Activated B cell treated with CpG ODN at 0.5 μM for 24 hours (primary cell): ENCODE data around the gene ESM1. TPM values are rescaled to one million over a fixed set of nuclear protein-coding genes. Genes with fewer than 3 reads are reported as not detected.

Experiments used
- ATAC-seq: fragments of 200-7000 bp; cut with Tn5 transposase; one replicate; pipeline ENCODE4 v1.10.0; 2021; ENCODE audit warnings: low read depth, mild to moderate bottlenecking, moderate library complexity
- CTCF ChIA-PET: fragments of 350-600 bp; sonication (Branson Sonifier 250); formaldehyde crosslinking; loops from one replicate; lab custom pipeline; 2021; ENCODE audit warnings: antibody characterized with exemption; lab: Charles Lee
- POLR2A ChIA-PET: fragments of 350-600 bp; sonication (Branson Sonifier 250); formaldehyde crosslinking; loops from one replicate; lab custom pipeline; 2021; ENCODE audit warnings: antibody characterized with exemption; lab: Charles Lee
- DNase-seq: peaks from one replicate; pipeline ENCODE4 v3.0.0; 2022
- H3K27ac Mint-ChIP-seq: one replicate; pipeline ENCODE4 v1.8.0; 2020; ENCODE audit warnings: mixed read lengths
- H3K27me3 Mint-ChIP-seq: one replicate; pipeline ENCODE4 v1.8.0; 2021; ENCODE audit warnings: mixed read lengths
- H3K36me3 Mint-ChIP-seq: one replicate; pipeline ENCODE4 v1.8.0; 2021; ENCODE audit warnings: low read depth, mixed read lengths
- H3K4me1 Mint-ChIP-seq: one replicate; pipeline ENCODE4 v1.8.0; 2021; ENCODE audit warnings: mixed read lengths
- H3K4me3 Mint-ChIP-seq: one replicate; pipeline ENCODE4 v1.8.0; 2020; ENCODE audit warnings: mild to moderate bottlenecking, mixed read lengths
- H3K9me3 Mint-ChIP-seq: one replicate; pipeline ENCODE4 v1.8.0; 2020; ENCODE audit warnings: mixed read lengths
- intact Hi-C: fragments of 100-400 bp; cut with micrococcal nuclease; formaldehyde crosslinking; loops from one replicate; pipeline ENCODE4 v1.15.1; 2024
- total RNA-seq: library from RNA; stranded (reverse); gene quantifications from 2 replicates; pipeline ENCODE4 v1.2.3, GENCODE V29; 2022
- TF ChIP-seq, protein P1 (sequence below): fragments of 200-600 bp; IDR thresholded peaks from one replicate; pipeline ENCODE4 v1.8.0; 2022; ENCODE audit warnings: antibody characterized with exemption, mild to moderate bottlenecking

The ESM1 gene
- total RNA-seq, 1 donor from 2014 or later, result not detected

GRCh38 chr5:54930736-54931135 lies 54.7 kb downstream of the ESM1 start:
- DNase-seq, result no peak
- intact Hi-C loops, result no loop called here
- CTCF ChIA-PET, result no interaction called here
- no peak overlapping the region for H3K27ac Mint-ChIP-seq
- H3K4me3 Mint-ChIP-seq, result no peak overlapping the region
- POLR2A ChIA-PET, result no interaction called here
- no peaks in the 10 kb centered on the region for H3K36me3 Mint-ChIP-seq
- H3K9me3 Mint-ChIP-seq, result peaks cover 5% of the 10 kb centered on the region
- no peaks in the 10 kb centered on the region for H3K4me1 Mint-ChIP-seq
- peaks cover 2% of the 10 kb centered on the region for H3K27me3 Mint-ChIP-seq
- no peak for ATAC-seq
- TF ChIP-seq, protein P1, sequence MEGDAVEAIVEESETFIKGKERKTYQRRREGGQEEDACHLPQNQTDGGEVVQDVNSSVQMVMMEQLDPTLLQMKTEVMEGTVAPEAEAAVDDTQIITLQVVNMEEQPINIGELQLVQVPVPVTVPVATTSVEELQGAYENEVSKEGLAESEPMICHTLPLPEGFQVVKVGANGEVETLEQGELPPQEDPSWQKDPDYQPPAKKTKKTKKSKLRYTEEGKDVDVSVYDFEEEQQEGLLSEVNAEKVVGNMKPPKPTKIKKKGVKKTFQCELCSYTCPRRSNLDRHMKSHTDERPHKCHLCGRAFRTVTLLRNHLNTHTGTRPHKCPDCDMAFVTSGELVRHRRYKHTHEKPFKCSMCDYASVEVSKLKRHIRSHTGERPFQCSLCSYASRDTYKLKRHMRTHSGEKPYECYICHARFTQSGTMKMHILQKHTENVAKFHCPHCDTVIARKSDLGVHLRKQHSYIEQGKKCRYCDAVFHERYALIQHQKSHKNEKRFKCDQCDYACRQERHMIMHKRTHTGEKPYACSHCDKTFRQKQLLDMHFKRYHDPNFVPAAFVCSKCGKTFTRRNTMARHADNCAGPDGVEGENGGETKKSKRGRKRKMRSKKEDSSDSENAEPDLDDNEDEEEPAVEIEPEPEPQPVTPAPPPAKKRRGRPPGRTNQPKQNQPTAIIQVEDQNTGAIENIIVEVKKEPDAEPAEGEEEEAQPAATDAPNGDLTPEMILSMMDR, result no peak

Other genes with a start within 250 kb of the ESM1 start
- gene GZMK, start 38.7 kb upstream of the ESM1 start, total RNA-seq, result not detected in 2 replicates
- not detected in 2 replicates for gene GZMA, start 117.1 kb upstream of the ESM1 start, total RNA-seq
- gene GPX8, start 174.6 kb upstream of the ESM1 start, total RNA-seq, result not detected in 2 replicates
- not detected in 2 replicates for gene CDC20B, start 187.6 kb upstream of the ESM1 start, total RNA-seq
- not detected in 2 replicates for gene MCIDAS, start 241.7 kb upstream of the ESM1 start, total RNA-seq
- gene CCNO, start 248.0 kb upstream of the ESM1 start, total RNA-seq, result not detected in 2 replicates